ENCODE results near the gene PI4KB.

DNA sequence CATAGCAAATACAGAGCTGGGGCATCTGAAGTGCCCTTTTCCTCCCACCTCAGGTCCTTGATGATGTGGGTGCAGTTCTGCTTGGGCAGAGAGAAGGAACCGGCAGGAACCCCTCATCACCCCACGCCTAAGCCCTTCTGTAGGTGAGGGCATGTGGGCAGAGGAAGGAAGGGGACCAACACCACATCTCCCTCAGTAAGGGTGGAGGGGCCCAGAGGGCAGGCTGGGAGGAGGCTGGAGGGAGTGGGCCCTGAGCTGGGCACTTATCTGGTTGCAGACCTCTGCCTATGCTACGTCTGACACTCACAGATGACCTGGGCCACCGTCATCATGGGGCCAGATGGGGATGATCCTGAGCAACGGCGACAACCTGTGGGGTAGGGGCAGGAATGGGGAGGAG is 34.1 kb downstream of the PI4KB start:
- no peak for TF ChIP-seq POLR2A (IDR thresholded peaks at IDR 0.05)
- TF ChIP-seq, protein P1, sequence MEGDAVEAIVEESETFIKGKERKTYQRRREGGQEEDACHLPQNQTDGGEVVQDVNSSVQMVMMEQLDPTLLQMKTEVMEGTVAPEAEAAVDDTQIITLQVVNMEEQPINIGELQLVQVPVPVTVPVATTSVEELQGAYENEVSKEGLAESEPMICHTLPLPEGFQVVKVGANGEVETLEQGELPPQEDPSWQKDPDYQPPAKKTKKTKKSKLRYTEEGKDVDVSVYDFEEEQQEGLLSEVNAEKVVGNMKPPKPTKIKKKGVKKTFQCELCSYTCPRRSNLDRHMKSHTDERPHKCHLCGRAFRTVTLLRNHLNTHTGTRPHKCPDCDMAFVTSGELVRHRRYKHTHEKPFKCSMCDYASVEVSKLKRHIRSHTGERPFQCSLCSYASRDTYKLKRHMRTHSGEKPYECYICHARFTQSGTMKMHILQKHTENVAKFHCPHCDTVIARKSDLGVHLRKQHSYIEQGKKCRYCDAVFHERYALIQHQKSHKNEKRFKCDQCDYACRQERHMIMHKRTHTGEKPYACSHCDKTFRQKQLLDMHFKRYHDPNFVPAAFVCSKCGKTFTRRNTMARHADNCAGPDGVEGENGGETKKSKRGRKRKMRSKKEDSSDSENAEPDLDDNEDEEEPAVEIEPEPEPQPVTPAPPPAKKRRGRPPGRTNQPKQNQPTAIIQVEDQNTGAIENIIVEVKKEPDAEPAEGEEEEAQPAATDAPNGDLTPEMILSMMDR (IDR thresholded peaks at IDR 0.05) = no peak

Measured in breast epithelium (tissue), 3 donors.